DND-41 (cell line): ENCODE results near the gene F13B.
"Not testable (repeated sequence)": the region's sequence is repeated elsewhere in the genome, so short reads cannot be mapped to it uniquely, and the experiment has no call there.

Source experiments
- ATAC-seq: fragments of 200-7000 bp; cut with Tn5 transposase; 3 replicates; pipeline ENCODE4 v1.9.1; 2021; ENCODE audit warnings: low read depth; ENCODE audit not compliant: insufficient read depth
- DNase-seq: peaks from one replicate; pipeline ENCODE4 v3.0.0-alpha.2; 2020
- H2AFZ ChIP-seq: 2 replicates; pipeline ENCODE4 v1.6.0; 2012; ENCODE audit warnings: low read depth, low read length
- H3K27ac ChIP-seq: 2 replicates; pipeline ENCODE4 v1.5.1; 2012; ENCODE audit warnings: low read length, inconsistent platforms
- H3K27me3 ChIP-seq: fragments of 200-600 bp; sonication (generic); 2 replicates; pipeline ENCODE4 v1.6.0; 2012; ENCODE audit warnings: low read length, mild to moderate bottlenecking, inconsistent platforms; ENCODE audit not compliant: insufficient read depth, poor library complexity
- H3K36me3 ChIP-seq: 2 replicates; pipeline ENCODE4 v1.5.1; 2012; ENCODE audit warnings: low read length, inconsistent platforms; ENCODE audit not compliant: insufficient read depth
- H3K4me1 ChIP-seq: 2 replicates; pipeline ENCODE4 v1.5.1; 2012; ENCODE audit warnings: mild to moderate bottlenecking, low read length; ENCODE audit not compliant: insufficient read depth
- H3K4me2 ChIP-seq: 2 replicates; pipeline ENCODE4 v1.6.0; 2012; ENCODE audit warnings: mild to moderate bottlenecking, moderate library complexity, low read length, inconsistent platforms; ENCODE audit not compliant: insufficient read depth
- H3K4me3 ChIP-seq, 2 experiments: fragments of 200-600 bp in 1 of 2; shearing (Covaris generic) in 1 of 2; 2 replicates each; pipeline ENCODE4 v1.5.1; 2012 to 2016; ENCODE audit warnings: inconsistent platforms in 2 of 2, low read length in 2 of 2, mild to moderate bottlenecking in 2 of 2, low read depth in 1 of 2, moderate library complexity in 1 of 2
- H3K79me2 ChIP-seq: 2 replicates; pipeline ENCODE4 v1.6.0; 2012; ENCODE audit warnings: low read length, inconsistent platforms; ENCODE audit not compliant: insufficient read depth
- H3K9ac ChIP-seq: 2 replicates; pipeline ENCODE4 v1.6.0; 2012; ENCODE audit warnings: low read depth, mild to moderate bottlenecking, inconsistent platforms, low read length, moderate library complexity
- H3K9me3 ChIP-seq: 2 replicates; pipeline ENCODE4 v1.5.1; 2012; ENCODE audit warnings: low read length, moderate library complexity, mild to moderate bottlenecking, inconsistent platforms; ENCODE audit not compliant: insufficient read depth, severe bottlenecking
- H4K20me1 ChIP-seq: 2 replicates; pipeline ENCODE4 v1.6.0; 2012; ENCODE audit warnings: low read length; ENCODE audit not compliant: insufficient read depth
- EZH2 ChIP-seq: IDR thresholded peaks from 3 replicates; pipeline ENCODE4 v1.6.1; 2012; ENCODE audit warnings: borderline replicate concordance, low read depth, mild to moderate bottlenecking, moderate library complexity, low read length, inconsistent platforms; ENCODE audit not compliant: severe bottlenecking
- TF ChIP-seq, protein P1 (sequence below): IDR thresholded peaks from 2 replicates; pipeline ENCODE4 v1.5.1; 2012; ENCODE audit warnings: borderline replicate concordance, low read length, moderate library complexity, mild to moderate bottlenecking; ENCODE audit not compliant: poor library complexity, severe bottlenecking; ENCODE audit errors: extremely low read depth

F13B gene

GRCh38 chr1:197042676-197043341, 24.3 kb downstream of the F13B start:
- no peak overlapping the region for H3K27ac ChIP-seq
- no peak overlapping the region for H3K4me3 ChIP-seq
- no peak overlapping the region for H3K4me2 ChIP-seq
- H4K20me1 ChIP-seq, result no peaks in the 10 kb centered on the region
- no peaks in the 10 kb centered on the region for H3K79me2 ChIP-seq
- DNase-seq (no peak), ATAC-seq (no peak)
- H3K4me1 ChIP-seq, result peaks cover 3% of the 10 kb centered on the region; the same call in 1 of the 2 replicates
- TF ChIP-seq, protein P1, sequence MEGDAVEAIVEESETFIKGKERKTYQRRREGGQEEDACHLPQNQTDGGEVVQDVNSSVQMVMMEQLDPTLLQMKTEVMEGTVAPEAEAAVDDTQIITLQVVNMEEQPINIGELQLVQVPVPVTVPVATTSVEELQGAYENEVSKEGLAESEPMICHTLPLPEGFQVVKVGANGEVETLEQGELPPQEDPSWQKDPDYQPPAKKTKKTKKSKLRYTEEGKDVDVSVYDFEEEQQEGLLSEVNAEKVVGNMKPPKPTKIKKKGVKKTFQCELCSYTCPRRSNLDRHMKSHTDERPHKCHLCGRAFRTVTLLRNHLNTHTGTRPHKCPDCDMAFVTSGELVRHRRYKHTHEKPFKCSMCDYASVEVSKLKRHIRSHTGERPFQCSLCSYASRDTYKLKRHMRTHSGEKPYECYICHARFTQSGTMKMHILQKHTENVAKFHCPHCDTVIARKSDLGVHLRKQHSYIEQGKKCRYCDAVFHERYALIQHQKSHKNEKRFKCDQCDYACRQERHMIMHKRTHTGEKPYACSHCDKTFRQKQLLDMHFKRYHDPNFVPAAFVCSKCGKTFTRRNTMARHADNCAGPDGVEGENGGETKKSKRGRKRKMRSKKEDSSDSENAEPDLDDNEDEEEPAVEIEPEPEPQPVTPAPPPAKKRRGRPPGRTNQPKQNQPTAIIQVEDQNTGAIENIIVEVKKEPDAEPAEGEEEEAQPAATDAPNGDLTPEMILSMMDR, result no peak
- no peak for TF ChIP-seq EZH2
- no peak overlapping the region for H3K9ac ChIP-seq
- no peaks in the 10 kb centered on the region for H3K27me3 ChIP-seq
- H2AFZ ChIP-seq, result no peak overlapping the region
- H3K36me3 ChIP-seq, result no peaks in the 10 kb centered on the region
- H3K9me3 ChIP-seq, result no peaks in the 10 kb centered on the region

DNA sequence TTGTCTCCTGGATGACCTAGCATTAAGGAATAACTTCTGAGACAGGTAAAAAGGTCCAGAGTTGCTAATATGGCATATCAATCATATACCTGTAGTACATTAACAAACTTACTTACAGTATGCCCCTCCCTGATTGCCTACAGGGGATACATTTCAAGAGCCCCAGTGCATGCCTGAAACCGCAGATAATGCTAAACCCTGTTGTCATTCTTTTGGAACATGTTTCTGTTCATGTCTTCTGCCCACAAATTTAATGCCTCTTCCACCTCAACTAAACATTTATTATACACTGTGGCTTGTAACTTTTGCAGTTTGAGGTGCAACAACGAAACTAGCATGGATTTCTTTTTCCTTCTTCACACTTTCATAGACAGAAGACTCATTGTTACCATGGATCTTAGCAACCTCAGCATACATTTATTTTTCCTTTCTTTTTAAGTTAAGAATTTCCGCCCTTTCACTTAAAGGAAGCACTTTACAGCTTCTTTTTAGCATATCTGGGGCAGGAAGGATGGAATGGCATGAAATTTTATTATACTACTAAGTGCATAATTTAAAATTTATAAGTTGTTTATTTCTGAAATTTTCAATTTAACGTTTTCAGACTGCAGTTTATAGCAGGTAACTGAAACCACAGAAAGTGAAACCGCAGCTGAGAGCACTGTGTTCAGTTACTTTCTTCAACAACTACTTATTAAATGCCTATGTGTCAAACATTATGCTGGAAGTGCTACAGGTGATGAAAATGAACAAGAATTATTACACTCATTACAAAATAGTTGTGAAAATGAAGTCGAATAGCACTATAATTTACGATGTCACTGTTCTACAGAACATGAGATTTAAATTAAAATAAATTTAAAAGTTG, 25.3 kb downstream of the F13B start:
- H3K27ac ChIP-seq, result no peak overlapping the region
- H3K4me2 ChIP-seq, result 0 out of 2 replicates have a peak overlapping the region, but pooled peaks have one; percentile 20
- H3K27me3 ChIP-seq, result no peaks in the 10 kb centered on the region
- peaks cover 3% of the 10 kb centered on the region; the same call in 1 of the 2 replicates for H3K4me1 ChIP-seq
- no peaks in the 10 kb centered on the region for H3K79me2 ChIP-seq
- no peaks in the 10 kb centered on the region for H4K20me1 ChIP-seq
- TF ChIP-seq, protein P1, result no peak
- TF ChIP-seq EZH2, result no peak
- no peak for DNase-seq
- H2AFZ ChIP-seq, result no peak overlapping the region
- no peak overlapping the region for H3K4me3 ChIP-seq
- no peaks in the 10 kb centered on the region for H3K9me3 ChIP-seq
- H3K36me3 ChIP-seq, result no peaks in the 10 kb centered on the region
- peak; percentile 71 for ATAC-seq
- no peak overlapping the region for H3K9ac ChIP-seq

GRCh38 chr1:197036861-197037260, 30.2 kb downstream of the F13B start:
- Histone ChIP-seq H3K4me1 (peaks cover 3% of the 10 kb centered on the region; the same call in 1 of the 2 replicates), H3K27me3 (no peaks in the 10 kb centered on the region), H4K20me1 (no peaks in the 10 kb centered on the region), H3K4me3 (no peak overlapping the region), H3K36me3 (no peaks in the 10 kb centered on the region), H3K9ac (no peak overlapping the region), H3K4me2 (no peak overlapping the region), H3K9me3 (no peaks in the 10 kb centered on the region), H3K79me2 (no peaks in the 10 kb centered on the region), H3K27ac (no peak overlapping the region), H2AFZ (no peak overlapping the region)
- no peak for TF ChIP-seq EZH2
- TF ChIP-seq, protein P1, result no peak
- ATAC-seq (no peak), DNase-seq (no peak)

DNA sequence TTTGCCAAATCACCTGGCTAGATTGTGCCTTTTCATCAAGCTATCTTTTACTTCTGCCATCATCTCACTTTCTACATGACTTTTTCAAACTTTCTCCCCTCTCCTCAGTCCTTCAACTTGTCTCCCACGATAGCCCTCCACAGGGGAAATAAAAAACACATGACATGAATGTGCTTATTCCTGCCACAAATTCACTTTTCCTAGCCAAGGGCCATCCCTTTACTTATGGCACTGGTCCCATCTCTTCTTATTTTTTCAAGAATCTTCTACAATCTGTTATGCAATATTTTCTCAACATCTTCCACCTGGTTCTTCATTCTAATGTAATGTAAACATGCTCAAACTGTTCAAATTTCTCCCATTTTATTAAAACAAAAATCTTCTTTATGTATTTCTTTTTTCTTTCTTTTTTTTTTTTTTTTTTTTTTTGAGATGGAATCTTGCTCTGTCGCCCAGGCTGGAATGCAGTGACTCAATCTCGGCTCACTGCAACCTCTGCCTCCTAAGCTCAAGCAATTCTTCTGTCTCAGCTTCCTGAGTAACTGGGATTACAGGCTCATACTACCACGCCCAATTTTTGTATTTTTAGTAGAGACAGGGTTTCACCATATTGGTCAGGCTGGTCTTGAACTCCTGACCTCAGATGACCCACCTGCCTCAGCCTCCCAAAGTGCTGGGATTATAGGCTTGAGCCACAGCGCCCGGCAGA, 32.3 kb downstream of the F13B start:
- not testable (repeated sequence) for H3K27ac ChIP-seq, H3K9ac ChIP-seq, H3K27me3 ChIP-seq, H3K4me1 ChIP-seq, H3K4me3 ChIP-seq, H3K36me3 ChIP-seq, H3K9me3 ChIP-seq, H3K4me2 ChIP-seq, ATAC-seq, H2AFZ ChIP-seq, H3K79me2 ChIP-seq, DNase-seq, H4K20me1 ChIP-seq
